Memory B cell (primary cell): ENCODE results near the gene FDCSP.

ENCODE experiments used
- ATAC-seq: fragments of 150-1000 bp; cut with Tn5 transposase; 2 replicates; pipeline ENCODE4 v1.10.0; 2021; ENCODE audit warnings: low read depth, mild to moderate bottlenecking, moderate library complexity
- DNase-seq, 2 donors: peaks; one replicate each; pipeline ENCODE4 v3.0.0; 2022; ENCODE audit warnings: low spot score in 2 of 2
- H3K27ac Mint-ChIP-seq: one replicate; pipeline ENCODE4 v1.8.0; 2022; ENCODE audit warnings: mild to moderate bottlenecking, moderate library complexity, mixed read lengths
- H3K27me3 Mint-ChIP-seq: one replicate; pipeline ENCODE4 v1.8.0; 2022; ENCODE audit warnings: mixed read lengths
- H3K36me3 Mint-ChIP-seq: one replicate; pipeline ENCODE4 v1.8.0; 2022; ENCODE audit warnings: mild to moderate bottlenecking, mixed read lengths
- H3K4me1 Mint-ChIP-seq: one replicate; pipeline ENCODE4 v1.8.0; 2022; ENCODE audit warnings: mixed read lengths
- H3K4me3 Mint-ChIP-seq: one replicate; pipeline ENCODE4 v1.8.0; 2022; ENCODE audit warnings: mild to moderate bottlenecking, moderate library complexity, mixed read lengths
- H3K9me3 Mint-ChIP-seq: one replicate; pipeline ENCODE4 v1.8.0; 2022; ENCODE audit warnings: mixed read lengths

The FDCSP gene

DNA sequence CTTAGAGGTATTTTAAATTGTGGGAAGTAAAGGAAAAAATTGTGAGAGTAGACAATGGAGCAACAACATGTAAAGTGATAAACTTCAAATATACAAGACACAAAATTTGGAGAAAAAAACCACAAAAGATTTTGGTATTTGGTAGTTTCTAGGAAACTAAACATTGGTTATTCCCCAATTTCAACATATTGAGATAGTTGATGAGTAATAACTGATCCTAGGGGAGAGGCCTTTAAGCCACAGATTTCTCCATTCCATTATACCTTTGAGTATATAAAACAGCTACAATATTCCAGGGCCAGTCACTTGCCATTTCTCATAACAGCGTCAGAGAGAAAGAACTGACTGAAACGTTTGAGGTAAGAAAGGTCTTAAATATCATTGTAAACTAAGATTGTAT, at the start of gene FDCSP:
Gene FDCSP (plus strand): TSS at position 301 of the 400 bp plus-strand sequence. CDS start 5,071 bp downstream, outside the sequence.
- no peaks in the 10 kb centered on the region for H3K27me3 Mint-ChIP-seq
- no peaks in the 10 kb centered on the region for H3K9me3 Mint-ChIP-seq
- no peak for ATAC-seq
- no peaks in the 10 kb centered on the region for H3K36me3 Mint-ChIP-seq
- no peak within 1 kb of the TSS for H3K27ac Mint-ChIP-seq
- no peak within 1 kb of the TSS for H3K4me3 Mint-ChIP-seq
- H3K4me1 Mint-ChIP-seq = no peaks in the 10 kb centered on the region
- DNase-seq = no peak

DNA sequence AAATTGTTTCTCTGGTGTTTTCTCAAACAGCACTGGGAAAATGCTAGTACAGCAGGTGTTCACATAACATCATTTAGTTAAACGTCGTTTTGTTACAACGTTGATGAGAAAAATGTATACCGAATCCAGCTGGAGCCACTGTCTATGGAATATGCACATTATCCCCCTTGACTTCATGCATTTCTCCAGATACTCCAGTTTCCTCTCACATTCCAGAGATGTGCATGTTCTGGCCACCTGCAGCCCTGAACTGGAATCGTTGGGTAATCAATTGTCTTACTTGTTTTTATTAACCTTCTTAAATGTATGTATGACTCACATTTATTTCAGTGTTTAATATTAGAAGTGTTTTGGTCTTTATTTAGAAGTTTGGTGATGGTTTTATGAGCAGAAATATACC, 48.8 kb upstream of the FDCSP start:
- H3K4me3 Mint-ChIP-seq = no peak overlapping the region
- H3K36me3 Mint-ChIP-seq = no peaks in the 10 kb centered on the region
- ATAC-seq (no peak), DNase-seq (no peak)
- peaks cover 2% of the 10 kb centered on the region for H3K9me3 Mint-ChIP-seq
- no peak overlapping the region for H3K27ac Mint-ChIP-seq
- no peaks in the 10 kb centered on the region for H3K27me3 Mint-ChIP-seq
- no peaks in the 10 kb centered on the region for H3K4me1 Mint-ChIP-seq

GRCh38 chr4:70178075-70178660, 47.8 kb upstream of the FDCSP start:
- Mint-ChIP-seq H3K9me3 (peaks cover 2% of the 10 kb centered on the region), H3K4me3 (no peak overlapping the region), H3K4me1 (no peaks in the 10 kb centered on the region), H3K27ac (no peak overlapping the region), H3K27me3 (no peaks in the 10 kb centered on the region), H3K36me3 (no peaks in the 10 kb centered on the region)
- ATAC-seq = no peak
- DNase-seq = no peak

- Mint-ChIP-seq H3K27ac (no peak overlapping the region), H3K9me3 (peaks cover 2% of the 10 kb centered on the region), H3K4me1 (no peaks in the 10 kb centered on the region)
Observed at GRCh38 chr4:70179811-70180210, 46.1 kb upstream of the FDCSP start.

GRCh38 chr4:70181864-70182263, 44.1 kb upstream of the FDCSP start:
- Mint-ChIP-seq H3K36me3 (no peaks in the 10 kb centered on the region), H3K9me3 (peaks cover 2% of the 10 kb centered on the region), H3K27ac (no peak overlapping the region), H3K4me1 (no peaks in the 10 kb centered on the region), H3K4me3 (no peak overlapping the region), H3K27me3 (no peaks in the 10 kb centered on the region)
- DNase-seq = no peak
- ATAC-seq = no peak

More at GRCh38 chr4:70179811-70180210, 46.1 kb upstream of the FDCSP start:
- Mint-ChIP-seq H3K36me3 (no peaks in the 10 kb centered on the region), H3K27me3 (no peaks in the 10 kb centered on the region), H3K4me3 (no peak overlapping the region)
- ATAC-seq (no peak), DNase-seq (no peak)

DNA sequence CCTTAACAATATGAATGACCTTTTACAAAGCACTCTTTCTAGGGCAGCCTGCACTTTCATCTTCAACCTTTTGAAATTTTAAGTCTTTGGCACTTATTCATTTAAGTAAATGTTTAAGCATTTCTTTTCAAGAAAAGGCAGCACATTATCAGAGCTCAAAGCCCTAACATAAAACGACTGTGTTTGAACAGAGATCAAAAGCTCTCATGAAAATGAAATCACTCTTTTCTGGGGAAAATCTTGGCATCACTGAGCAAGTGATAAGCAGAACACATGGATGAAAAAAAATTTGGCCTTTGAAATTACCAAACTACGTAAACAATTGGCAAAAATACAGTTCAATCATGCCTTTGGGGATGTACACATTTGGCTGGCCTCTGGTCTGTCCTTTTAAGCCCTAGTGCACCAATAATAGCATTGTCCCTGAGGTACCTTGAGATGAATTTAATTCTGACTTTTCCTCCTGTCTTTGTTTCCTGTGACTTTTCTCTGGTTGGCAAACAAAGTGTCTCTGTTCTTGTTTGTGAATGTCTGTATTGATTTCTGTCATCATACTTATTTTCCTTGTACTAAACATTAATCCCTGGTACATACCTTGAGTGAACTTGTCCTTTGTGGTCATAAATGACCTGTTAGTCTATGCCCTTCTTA, 43.3 kb upstream of the FDCSP start:
- Mint-ChIP-seq H3K4me3 (no peak overlapping the region), H3K4me1 (no peaks in the 10 kb centered on the region), H3K36me3 (no peaks in the 10 kb centered on the region), H3K27ac (no peak overlapping the region), H3K9me3 (peaks cover 2% of the 10 kb centered on the region), H3K27me3 (no peaks in the 10 kb centered on the region)
- ATAC-seq (no peak), DNase-seq (no peak)

DNA sequence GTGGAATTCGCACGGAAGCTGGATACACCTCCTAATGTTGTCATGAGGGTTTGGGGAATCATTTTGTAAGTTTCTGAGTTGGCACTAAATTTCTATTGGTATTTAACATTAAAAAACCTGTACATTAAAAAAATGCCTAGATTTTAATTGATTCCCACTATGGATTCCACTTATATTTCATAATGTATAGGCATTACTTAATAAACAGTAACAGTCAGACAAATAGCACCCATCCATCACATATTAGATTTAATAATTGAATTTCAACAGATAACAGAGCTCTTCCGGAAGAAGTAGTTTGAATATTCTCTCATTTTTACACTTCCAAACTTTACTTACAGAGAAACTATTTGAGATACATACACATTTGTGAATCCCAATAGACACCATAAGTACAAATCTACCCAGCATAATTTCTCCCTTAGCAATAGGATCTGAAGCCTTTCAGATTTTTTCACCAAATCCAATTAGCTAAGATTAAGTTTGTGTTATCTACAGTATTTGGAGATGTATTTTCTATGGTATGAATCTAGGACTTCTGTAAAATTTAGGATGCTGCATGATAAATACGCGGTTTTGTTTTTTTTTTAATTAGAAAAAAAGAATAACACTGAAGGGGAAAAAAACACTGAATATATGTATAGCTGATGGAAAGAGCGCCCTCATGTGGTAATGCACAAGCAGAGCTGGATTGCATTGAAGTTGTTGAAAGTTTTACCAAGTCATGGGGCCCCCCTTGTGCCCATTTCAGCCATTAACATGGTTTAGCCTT, 42.6 kb upstream of the FDCSP start:
- ATAC-seq (no peak), DNase-seq (no peak)
- Mint-ChIP-seq H3K27me3 (no peaks in the 10 kb centered on the region), H3K9me3 (peaks cover 2% of the 10 kb centered on the region), H3K27ac (no peak overlapping the region), H3K4me3 (no peak overlapping the region), H3K36me3 (no peaks in the 10 kb centered on the region), H3K4me1 (no peaks in the 10 kb centered on the region)

- Mint-ChIP-seq H3K4me3 (no peak overlapping the region), H3K27ac (no peak overlapping the region), H3K9me3 (peaks cover 2% of the 10 kb centered on the region), H3K27me3 (no peaks in the 10 kb centered on the region), H3K36me3 (no peaks in the 10 kb centered on the region), H3K4me1 (no peaks in the 10 kb centered on the region)
- ATAC-seq = no peak
- DNase-seq = no peak
Observed at GRCh38 chr4:70183940-70184246, 42.0 kb upstream of the FDCSP start.

DNA sequence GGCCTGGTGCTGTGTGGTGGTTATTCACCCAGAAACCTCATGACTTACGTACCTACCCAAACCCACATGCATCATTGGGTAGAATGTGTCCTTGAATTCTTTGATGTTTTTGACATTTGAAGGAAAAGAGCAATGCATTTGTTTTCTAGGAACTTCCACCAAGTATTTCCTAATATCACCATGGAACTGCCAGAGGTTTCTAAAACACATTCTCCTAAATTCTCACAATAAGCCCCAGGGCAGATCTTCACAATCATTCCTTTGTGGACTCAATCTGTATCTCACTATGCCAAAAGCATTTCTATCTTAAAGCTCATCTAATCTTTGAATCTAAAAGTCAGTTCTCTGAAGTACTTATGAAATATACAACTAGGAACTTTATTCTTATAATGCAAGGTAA, 38.7 kb upstream of the FDCSP start:
- no peaks in the 10 kb centered on the region for H3K27me3 Mint-ChIP-seq
- H3K9me3 Mint-ChIP-seq = peaks cover 6% of the 10 kb centered on the region
- ATAC-seq = no peak
- no peaks in the 10 kb centered on the region for H3K4me1 Mint-ChIP-seq
- DNase-seq = no peak
- no peak overlapping the region for H3K27ac Mint-ChIP-seq
- H3K4me3 Mint-ChIP-seq = no peak overlapping the region
- H3K36me3 Mint-ChIP-seq = no peaks in the 10 kb centered on the region

DNA sequence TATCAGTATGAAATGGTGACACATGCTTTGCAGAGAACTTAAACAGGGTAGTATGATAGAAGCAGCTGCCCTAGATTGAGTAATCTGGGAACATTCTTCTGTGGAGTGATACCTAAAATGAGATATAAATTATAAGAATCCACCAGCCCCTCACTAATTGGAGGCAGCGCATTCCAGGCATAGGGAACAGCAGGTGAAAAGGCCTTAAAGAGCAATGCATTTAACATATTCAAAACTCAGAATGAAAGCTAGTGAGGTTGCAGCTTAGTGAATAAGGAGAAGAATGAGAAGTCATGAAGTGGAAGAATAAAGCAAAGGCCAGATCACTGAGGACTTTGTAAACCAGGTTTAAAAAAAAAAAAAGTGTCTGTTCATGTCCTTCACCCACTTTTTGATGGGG, 35.3 kb upstream of the FDCSP start:
- ATAC-seq (no peak), DNase-seq (no peak)
- Mint-ChIP-seq H3K4me1 (no peaks in the 10 kb centered on the region), H3K4me3 (no peak overlapping the region), H3K36me3 (no peaks in the 10 kb centered on the region), H3K27ac (no peak overlapping the region), H3K9me3 (peaks cover 6% of the 10 kb centered on the region), H3K27me3 (no peaks in the 10 kb centered on the region)

DNA sequence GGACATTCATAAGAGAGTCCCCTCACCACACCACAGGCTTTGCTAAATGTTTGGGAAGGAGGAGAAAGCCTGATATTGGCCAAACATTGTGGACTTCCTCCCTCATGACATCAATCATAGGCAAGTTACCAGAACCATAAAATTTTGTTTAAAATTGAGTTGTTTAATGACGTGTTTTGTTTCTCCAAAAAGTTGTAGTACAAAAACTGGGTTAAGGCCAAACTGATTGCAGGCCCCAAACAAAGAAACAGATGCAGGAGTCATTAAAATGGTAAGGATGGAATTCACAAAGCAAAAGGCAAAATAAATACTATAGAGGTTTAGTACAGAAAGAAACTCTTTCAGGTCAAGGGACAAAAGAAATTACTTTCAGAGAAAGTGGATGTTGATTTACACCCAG, 34.3 kb upstream of the FDCSP start:
- ATAC-seq = no peak
- H3K4me1 Mint-ChIP-seq = no peaks in the 10 kb centered on the region
- DNase-seq = no peak
- no peak overlapping the region for H3K4me3 Mint-ChIP-seq
- H3K36me3 Mint-ChIP-seq = no peaks in the 10 kb centered on the region
- H3K27ac Mint-ChIP-seq = no peak overlapping the region
- H3K9me3 Mint-ChIP-seq = peaks cover 6% of the 10 kb centered on the region
- no peaks in the 10 kb centered on the region for H3K27me3 Mint-ChIP-seq

- H3K4me3 Mint-ChIP-seq = no peak overlapping the region
- H3K27me3 Mint-ChIP-seq = no peaks in the 10 kb centered on the region
- DNase-seq (no peak), ATAC-seq (no peak)
- peaks cover 6% of the 10 kb centered on the region for H3K9me3 Mint-ChIP-seq
- H3K36me3 Mint-ChIP-seq = no peaks in the 10 kb centered on the region
- no peak overlapping the region for H3K27ac Mint-ChIP-seq
- no peaks in the 10 kb centered on the region for H3K4me1 Mint-ChIP-seq
Observed at GRCh38 chr4:70192895-70193294, 33.0 kb upstream of the FDCSP start.

DNA sequence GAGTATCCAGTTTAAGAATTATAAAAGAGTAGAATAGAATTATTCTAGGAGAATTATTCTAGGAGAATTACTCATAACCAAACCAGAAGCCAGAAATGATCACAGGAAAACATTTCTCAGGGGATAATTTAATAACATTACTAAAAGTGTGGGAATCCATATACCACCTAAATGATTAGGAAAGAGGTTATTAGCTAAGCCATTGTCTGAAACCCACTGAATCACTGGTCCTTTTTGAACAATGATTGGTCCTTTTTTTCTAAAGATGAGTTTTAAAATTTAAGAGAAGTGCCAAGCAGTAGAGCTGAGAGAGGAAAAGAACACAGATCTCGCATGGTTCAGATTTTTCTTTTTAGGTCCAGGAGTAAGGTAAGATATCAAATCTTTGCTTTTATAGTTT, 30.5 kb upstream of the FDCSP start, which contains the start of gene ODAM:
Gene ODAM (plus strand): TSS at position 301 of the 400 bp plus-strand sequence. CDS start 819 bp downstream, outside the sequence.
- H3K27me3 Mint-ChIP-seq = no peaks in the 10 kb centered on the region
- peaks cover 3% of the 10 kb centered on the region for H3K9me3 Mint-ChIP-seq
- ATAC-seq = no peak
- H3K4me3 Mint-ChIP-seq = no peak within 1 kb of the TSS
- H3K36me3 Mint-ChIP-seq = no peaks in the 10 kb centered on the region
- H3K27ac Mint-ChIP-seq = no peak within 1 kb of the TSS
- H3K4me1 Mint-ChIP-seq = no peaks in the 10 kb centered on the region
- no peak for DNase-seq

- no peaks in the 10 kb centered on the region for H3K9me3 Mint-ChIP-seq
- ATAC-seq (no peak), DNase-seq (no peak)
- H3K4me1 Mint-ChIP-seq = no peaks in the 10 kb centered on the region
- no peaks in the 10 kb centered on the region for H3K36me3 Mint-ChIP-seq
- no peak overlapping the region for H3K27ac Mint-ChIP-seq
- no peaks in the 10 kb centered on the region for H3K27me3 Mint-ChIP-seq
- no peak overlapping the region for H3K4me3 Mint-ChIP-seq
Observed at GRCh38 chr4:70196857-70197256, 29.1 kb upstream of the FDCSP start.
